ENCODE measurements around the gene LGR4. TPM values are rescaled to one million over a fixed set of nuclear protein-coding genes. Genes with fewer than 3 reads are reported as not detected.
A peak's percentile ranks its signal among the peaks of the same experiment; 100 is the strongest.

The LGR4 gene
- total and polyA plus RNA-seq, 2 of the 13 experiments (the other 11 are each of a cell fraction or from before 2014, with no cell fraction given): 42.1 to 68.7 TPM

DNA sequence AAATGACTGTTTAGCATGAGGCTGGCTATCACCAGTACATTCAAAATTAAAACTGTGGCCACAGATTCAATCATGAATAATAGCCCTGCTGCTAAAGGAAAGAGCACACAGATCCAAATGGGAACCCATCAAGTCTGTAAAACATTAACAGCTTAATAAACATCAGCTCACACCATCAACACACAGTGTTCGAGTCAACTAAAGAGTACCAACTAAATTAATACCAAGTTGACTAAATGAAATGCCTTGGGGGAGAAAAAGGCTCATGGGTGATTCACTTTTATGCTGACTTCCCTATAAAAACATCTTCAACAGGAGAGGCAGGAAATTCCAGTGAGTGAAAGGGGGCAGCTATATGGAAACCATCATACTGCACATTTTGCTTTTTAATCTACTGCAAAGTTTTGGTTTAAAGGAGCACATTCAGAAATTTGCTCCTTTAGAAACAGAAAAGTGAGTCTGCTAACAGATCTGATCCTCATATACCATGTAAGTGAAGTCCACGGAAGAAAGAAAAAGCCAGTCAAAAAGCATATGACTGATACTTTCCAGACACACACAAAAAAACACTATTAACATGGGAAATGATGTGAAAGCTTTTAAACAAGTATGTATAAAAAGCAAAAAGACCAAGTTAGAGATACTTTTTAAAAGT, 16.3 kb downstream of the LGR4 start (continued):
- TF ChIP-seq CAMTA2 (CRISPR knock-in tag; IDR thresholded peaks at IDR 0.05; ENCODE audit: borderline replicate concordance) (no peak), LBX2 (CRISPR knock-in tag; IDR thresholded peaks at IDR 0.05; ENCODE audit: borderline replicate concordance) (no peak), JUND (CRISPR knock-in tag; IDR thresholded peaks at IDR 0.05) (no peak), THAP11 (CRISPR knock-in tag; IDR thresholded peaks at IDR 0.05) (0 out of 2 replicates have a peak, but pooled peaks have one; percentile 25), FOXP4 (CRISPR knock-in tag; IDR thresholded peaks at IDR 0.05) (no peak), HOMEZ (CRISPR knock-in tag; IDR thresholded peaks at IDR 0.05; ENCODE audit: low read depth) (peak; percentile 16; the same call in 1 of the 2 replicates)
- TF ChIP-seq, protein P1, sequence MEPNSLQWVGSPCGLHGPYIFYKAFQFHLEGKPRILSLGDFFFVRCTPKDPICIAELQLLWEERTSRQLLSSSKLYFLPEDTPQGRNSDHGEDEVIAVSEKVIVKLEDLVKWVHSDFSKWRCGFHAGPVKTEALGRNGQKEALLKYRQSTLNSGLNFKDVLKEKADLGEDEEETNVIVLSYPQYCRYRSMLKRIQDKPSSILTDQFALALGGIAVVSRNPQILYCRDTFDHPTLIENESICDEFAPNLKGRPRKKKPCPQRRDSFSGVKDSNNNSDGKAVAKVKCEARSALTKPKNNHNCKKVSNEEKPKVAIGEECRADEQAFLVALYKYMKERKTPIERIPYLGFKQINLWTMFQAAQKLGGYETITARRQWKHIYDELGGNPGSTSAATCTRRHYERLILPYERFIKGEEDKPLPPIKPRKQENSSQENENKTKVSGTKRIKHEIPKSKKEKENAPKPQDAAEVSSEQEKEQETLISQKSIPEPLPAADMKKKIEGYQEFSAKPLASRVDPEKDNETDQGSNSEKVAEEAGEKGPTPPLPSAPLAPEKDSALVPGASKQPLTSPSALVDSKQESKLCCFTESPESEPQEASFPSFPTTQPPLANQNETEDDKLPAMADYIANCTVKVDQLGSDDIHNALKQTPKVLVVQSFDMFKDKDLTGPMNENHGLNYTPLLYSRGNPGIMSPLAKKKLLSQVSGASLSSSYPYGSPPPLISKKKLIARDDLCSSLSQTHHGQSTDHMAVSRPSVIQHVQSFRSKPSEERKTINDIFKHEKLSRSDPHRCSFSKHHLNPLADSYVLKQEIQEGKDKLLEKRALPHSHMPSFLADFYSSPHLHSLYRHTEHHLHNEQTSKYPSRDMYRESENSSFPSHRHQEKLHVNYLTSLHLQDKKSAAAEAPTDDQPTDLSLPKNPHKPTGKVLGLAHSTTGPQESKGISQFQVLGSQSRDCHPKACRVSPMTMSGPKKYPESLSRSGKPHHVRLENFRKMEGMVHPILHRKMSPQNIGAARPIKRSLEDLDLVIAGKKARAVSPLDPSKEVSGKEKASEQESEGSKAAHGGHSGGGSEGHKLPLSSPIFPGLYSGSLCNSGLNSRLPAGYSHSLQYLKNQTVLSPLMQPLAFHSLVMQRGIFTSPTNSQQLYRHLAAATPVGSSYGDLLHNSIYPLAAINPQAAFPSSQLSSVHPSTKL (CRISPR knock-in tag; IDR thresholded peaks at IDR 0.05): peak; percentile 44; the same call in 1 of the 2 replicates

Data from HepG2 (cell line).